Cardiac muscle cell (in vitro differentiated cells and primary cell): ENCODE results near the gene ARPP21. TPM values are rescaled to one million over a fixed set of nuclear protein-coding genes. Genes with fewer than 3 reads are reported as not detected.
A peak's percentile ranks its signal among the peaks of the same experiment; 100 is the strongest.

Source experiments
- DNase-seq, 2 donors: peaks; one replicate each; pipeline versions ENCODE4 v3.0.0 to v3.0.0-alpha.2; 2010 to 2017; ENCODE audit warnings: low read depth in 1 of 2, low spot score in 1 of 2
- H3K27ac ChIP-seq: fragments of 200-600 bp; sonication (generic); 2 replicates; pipeline ENCODE4 v1.5.1; 2016
- H3K27me3 ChIP-seq: fragments of 200-600 bp; sonication (generic); 2 replicates; pipeline ENCODE4 v1.6.0; 2016; ENCODE audit warnings: control low read depth
- H3K36me3 ChIP-seq: fragments of 200-600 bp; sonication (generic); 2 replicates; pipeline ENCODE4 v1.5.1; 2016; ENCODE audit warnings: control low read depth
- H3K4me1 ChIP-seq: fragments of 200-600 bp; sonication (generic); 2 replicates; pipeline ENCODE4 v1.8.1; 2017; ENCODE audit warnings: low read depth, mild to moderate bottlenecking, mixed run types
- H3K4me3 ChIP-seq: fragments of 200-600 bp; sonication (generic); 2 replicates; pipeline ENCODE4 v1.5.1; 2016; ENCODE audit warnings: mild to moderate bottlenecking
- H3K9me3 ChIP-seq: fragments of 200-600 bp; sonication (generic); 2 replicates; pipeline ENCODE4 v1.5.1; 2017; ENCODE audit warnings: low read depth, mild to moderate bottlenecking, control low read depth
- polyA plus RNA-seq: library from polyadenylated mRNA; unstranded; fragments of >200 nt; fragmentation: Nextera tagmentation; extraction: Ambion mirVana; gene quantifications from 2 replicates; pipeline ENCODE4 v1.2.1, GENCODE V29; 2016
- total RNA-seq: library from RNA; depleted of rRNA; stranded (reverse); fragments of >200 nt; gene quantifications from 2 replicates; pipeline ENCODE4 v1.2.3, GENCODE V29; 2016
- TF ChIP-seq, protein P1 (sequence below): IDR thresholded peaks from 2 replicates; pipeline ENCODE4 v1.5.1; 2012; ENCODE audit warnings: low read depth, mild to moderate bottlenecking, low read length

ARPP21 gene
- total and polyA plus RNA-seq, 2 experiments from 2014 or later = 0.04 TPM; not detected in 1

DNA sequence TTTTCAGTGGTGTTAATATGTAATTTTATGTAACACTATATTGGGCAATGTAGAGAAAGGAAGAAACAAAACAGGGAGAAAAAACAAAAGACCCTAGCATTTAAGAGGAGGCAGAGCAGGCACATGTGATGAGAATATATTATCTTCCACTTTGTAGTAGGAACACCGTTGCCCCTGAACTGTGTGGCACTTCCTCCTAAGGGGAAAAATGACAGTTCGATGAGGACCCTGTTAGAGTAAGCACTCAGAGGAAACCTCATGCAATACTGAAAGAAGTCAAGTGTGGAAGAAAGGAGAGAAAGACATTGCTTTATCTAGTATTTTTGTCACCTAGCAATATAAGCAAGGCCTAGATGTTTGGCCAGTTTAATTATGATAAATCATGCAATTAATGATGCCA is 32.2 kb downstream of the ARPP21 start:
- peaks cover 2% of the 10 kb centered on the region for H3K27me3 ChIP-seq
- H3K36me3 ChIP-seq = no peaks in the 10 kb centered on the region
- no peaks in the 10 kb centered on the region for H3K9me3 ChIP-seq
- TF ChIP-seq, protein P1, sequence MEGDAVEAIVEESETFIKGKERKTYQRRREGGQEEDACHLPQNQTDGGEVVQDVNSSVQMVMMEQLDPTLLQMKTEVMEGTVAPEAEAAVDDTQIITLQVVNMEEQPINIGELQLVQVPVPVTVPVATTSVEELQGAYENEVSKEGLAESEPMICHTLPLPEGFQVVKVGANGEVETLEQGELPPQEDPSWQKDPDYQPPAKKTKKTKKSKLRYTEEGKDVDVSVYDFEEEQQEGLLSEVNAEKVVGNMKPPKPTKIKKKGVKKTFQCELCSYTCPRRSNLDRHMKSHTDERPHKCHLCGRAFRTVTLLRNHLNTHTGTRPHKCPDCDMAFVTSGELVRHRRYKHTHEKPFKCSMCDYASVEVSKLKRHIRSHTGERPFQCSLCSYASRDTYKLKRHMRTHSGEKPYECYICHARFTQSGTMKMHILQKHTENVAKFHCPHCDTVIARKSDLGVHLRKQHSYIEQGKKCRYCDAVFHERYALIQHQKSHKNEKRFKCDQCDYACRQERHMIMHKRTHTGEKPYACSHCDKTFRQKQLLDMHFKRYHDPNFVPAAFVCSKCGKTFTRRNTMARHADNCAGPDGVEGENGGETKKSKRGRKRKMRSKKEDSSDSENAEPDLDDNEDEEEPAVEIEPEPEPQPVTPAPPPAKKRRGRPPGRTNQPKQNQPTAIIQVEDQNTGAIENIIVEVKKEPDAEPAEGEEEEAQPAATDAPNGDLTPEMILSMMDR = no peak
- H3K27ac ChIP-seq = no peak overlapping the region
- H3K4me1 ChIP-seq = no peaks in the 10 kb centered on the region
- DNase-seq = no peak
- H3K4me3 ChIP-seq = no peak overlapping the region

DNA sequence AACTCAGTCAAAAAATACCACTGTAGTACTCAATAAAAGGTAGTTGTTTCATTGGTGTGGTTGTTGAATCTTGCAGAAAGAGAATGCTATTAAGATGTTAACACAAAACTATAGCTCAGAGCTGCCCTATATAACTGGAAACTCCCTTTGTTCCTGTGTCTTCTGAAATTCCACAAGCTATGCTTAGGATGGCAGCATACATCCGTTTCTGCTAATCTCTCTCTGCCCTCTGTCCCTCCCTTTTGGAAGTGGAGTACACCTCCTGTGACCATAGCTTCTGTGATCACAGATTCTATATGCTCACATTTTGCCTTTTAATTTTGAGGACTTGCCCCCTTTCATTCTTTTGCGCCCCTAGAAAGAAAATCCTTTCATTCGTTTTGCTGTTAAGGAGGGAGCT is 33.7 kb downstream of the ARPP21 start:
- TF ChIP-seq, protein P1 = no peak
- no peak for DNase-seq
- no peak overlapping the region for H3K4me3 ChIP-seq

DNA sequence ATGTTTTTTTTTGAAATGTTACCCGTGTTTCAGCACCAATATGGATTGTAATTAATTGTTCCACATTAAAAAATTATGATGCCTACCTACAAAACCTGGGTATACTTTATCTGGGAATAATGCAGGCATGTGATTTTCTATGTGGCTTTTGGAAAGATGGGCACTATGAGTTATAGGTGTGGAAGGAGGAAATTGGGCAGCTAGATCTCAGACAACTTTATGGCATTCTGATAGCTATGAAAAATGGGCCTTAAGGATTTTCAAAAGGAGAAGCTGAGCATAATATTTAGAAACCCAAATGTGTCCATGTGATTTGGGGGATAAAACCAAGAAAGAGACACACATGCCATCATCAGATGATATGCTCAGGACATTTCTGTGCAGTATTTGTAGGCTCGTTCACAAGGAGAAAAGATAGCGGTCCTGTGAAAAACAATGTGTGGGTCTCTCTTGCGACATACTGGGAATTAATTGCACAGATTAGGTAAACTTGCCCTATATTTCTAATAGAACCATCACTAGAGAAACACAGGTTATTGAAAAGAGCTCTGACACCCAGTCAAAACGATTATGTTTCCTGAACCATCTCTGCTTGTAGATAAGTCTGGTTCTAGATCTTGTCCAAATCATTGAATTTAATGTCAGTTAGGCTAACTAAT is 35.3 kb downstream of the ARPP21 start:
- TF ChIP-seq, protein P1 = no peak
- DNase-seq = peak in 1 of 2 donors; percentile 30
- H3K9me3 ChIP-seq = no peaks in the 10 kb centered on the region
- H3K4me3 ChIP-seq = no peak overlapping the region
- H3K36me3 ChIP-seq = no peaks in the 10 kb centered on the region
- H3K4me1 ChIP-seq = no peaks in the 10 kb centered on the region
- peaks cover 25% of the 10 kb centered on the region for H3K27me3 ChIP-seq
- H3K27ac ChIP-seq = no peak overlapping the region

More for the DNA sequence above, 33.7 kb downstream of the ARPP21 start:
- no peak overlapping the region for H3K27ac ChIP-seq
- no peaks in the 10 kb centered on the region for H3K36me3 ChIP-seq
- H3K9me3 ChIP-seq = no peaks in the 10 kb centered on the region
- H3K4me1 ChIP-seq = no peaks in the 10 kb centered on the region
- H3K27me3 ChIP-seq = peaks cover 15% of the 10 kb centered on the region

DNA sequence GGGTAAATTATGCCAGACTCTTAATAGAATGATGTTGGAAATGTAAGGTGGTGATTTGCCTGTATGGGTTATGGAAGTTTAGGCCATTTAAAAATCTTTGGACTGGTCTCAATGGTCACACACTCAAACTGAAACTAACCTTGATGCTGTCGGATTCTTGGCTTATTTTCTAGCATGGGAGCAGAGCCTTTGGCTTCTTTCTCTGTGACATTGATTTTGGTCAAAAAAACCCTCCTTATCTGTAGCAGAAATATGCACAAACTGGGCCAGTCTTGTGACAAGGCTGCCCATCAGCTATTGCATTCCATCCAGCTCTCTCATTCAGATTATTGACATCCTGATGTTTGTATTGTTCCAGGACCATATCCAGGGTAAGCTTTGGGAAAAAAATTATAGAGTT is 35.9 kb downstream of the ARPP21 start:
- no peak for DNase-seq
- H3K27me3 ChIP-seq = peaks cover 25% of the 10 kb centered on the region
- no peaks in the 10 kb centered on the region for H3K36me3 ChIP-seq
- TF ChIP-seq, protein P1 = no peak
- H3K4me1 ChIP-seq = no peaks in the 10 kb centered on the region
- H3K27ac ChIP-seq = no peak overlapping the region
- no peaks in the 10 kb centered on the region for H3K9me3 ChIP-seq
- H3K4me3 ChIP-seq = no peak overlapping the region

DNA sequence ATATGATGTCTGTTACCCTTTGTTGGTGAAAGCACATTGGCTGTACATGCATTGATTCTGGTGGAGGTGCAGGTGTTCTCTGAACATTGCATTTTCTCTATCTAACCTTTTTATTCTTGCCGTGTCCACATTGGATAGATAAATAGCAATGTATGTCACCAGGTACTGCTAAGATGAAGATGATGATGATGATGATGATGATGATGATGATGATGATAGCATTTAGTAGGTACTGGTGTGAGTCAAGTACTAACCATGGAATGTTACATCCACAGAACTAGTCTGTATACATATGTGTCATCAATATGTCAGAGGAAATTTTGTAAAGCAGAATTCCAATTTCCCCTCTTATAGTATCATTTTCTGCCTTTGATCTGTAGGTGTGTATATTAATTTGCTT is 36.3 kb downstream of the ARPP21 start:
- TF ChIP-seq, protein P1 = no peak
- H3K27ac ChIP-seq = no peak overlapping the region
- no peaks in the 10 kb centered on the region for H3K36me3 ChIP-seq
- no peak overlapping the region for H3K4me3 ChIP-seq
- H3K4me1 ChIP-seq = no peaks in the 10 kb centered on the region
- peaks cover 25% of the 10 kb centered on the region for H3K27me3 ChIP-seq
- no peak for DNase-seq
- no peaks in the 10 kb centered on the region for H3K9me3 ChIP-seq
